HG03135 (cell line): Measurements from ENCODE around the gene PEF1.

Experiments used
- ATAC-seq: cut with Tn5 transposase; IDR thresholded peaks from one replicate; pipeline ENCODE4 v1.9.1; 2021; ENCODE audit warnings: mild to moderate bottlenecking, moderate library complexity; ENCODE audit not compliant: unreplicated experiment

The PEF1 gene

DNA sequence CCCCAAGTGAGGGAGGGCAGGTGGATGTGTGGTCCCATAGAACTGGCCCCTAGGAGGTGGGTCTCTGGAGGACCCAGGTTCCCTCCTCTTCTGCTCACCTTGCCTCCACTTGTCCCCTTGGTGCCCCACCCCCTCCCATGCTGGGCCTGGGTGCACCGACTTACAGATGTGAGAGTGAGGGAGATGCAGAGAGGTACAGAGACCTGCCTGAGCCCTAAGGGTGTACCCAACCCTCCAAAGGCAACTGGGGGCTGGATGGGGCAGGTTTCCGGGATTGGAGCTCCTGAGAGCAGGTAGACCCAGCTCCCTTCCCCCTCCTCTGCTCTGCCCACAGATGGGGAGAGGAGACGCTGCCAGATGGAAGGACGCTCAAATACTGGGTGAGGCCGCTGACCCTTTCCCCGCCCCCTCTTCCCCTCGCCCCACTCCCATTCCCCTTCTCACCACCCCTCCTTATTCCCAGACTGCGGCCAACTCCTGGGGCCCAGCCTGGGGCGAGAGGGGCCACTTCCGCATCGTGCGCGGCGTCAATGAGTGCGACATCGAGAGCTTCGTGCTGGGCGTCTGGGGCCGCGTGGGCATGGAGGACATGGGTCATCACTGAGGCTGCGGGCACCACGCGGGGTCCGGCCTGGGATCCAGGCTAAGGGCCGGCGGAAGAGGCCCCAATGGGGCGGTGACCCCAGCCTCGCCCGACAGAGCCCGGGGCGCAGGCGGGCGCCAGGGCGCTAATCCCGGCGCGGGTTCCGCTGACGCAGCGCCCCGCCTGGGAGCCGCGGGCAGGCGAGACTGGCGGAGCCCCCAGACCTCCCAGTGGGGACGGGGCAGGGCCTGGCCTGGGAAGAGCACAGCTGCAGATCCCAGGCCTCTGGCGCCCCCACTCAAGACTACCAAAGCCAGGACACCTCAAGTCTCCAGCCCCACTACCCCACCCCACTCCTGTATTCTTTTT is 58.0 kb downstream of the PEF1 start:
- no peak for ATAC-seq

DNA sequence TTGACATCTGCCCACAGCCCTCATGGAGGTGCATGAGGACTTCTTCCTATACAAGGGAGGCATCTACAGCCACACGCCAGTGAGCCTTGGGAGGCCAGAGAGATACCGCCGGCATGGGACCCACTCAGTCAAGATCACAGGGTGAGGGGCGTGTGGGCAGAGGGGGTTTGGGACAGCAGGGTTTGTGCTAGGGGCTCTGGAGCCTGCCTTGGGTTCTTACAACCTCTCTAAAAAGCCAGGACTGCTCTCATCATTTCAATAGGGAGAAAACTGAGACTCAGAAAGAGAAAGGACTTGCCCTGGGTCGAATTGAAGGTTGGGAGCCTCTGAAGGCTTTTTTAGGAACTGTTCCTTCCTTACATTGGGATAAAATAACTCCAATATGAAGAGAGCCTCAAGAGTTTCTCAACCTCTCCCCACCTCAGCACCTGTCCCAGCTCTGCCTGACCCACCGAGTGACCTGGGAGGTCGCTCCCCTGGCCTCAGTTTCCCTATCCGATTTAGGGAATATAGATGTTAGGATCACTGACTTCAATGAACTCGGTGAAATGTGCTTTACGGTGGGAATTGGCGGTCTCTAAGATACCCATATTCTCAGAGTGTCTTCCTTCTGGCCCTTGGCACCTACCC is 58.8 kb downstream of the PEF1 start:
- ATAC-seq, result no peak

DNA sequence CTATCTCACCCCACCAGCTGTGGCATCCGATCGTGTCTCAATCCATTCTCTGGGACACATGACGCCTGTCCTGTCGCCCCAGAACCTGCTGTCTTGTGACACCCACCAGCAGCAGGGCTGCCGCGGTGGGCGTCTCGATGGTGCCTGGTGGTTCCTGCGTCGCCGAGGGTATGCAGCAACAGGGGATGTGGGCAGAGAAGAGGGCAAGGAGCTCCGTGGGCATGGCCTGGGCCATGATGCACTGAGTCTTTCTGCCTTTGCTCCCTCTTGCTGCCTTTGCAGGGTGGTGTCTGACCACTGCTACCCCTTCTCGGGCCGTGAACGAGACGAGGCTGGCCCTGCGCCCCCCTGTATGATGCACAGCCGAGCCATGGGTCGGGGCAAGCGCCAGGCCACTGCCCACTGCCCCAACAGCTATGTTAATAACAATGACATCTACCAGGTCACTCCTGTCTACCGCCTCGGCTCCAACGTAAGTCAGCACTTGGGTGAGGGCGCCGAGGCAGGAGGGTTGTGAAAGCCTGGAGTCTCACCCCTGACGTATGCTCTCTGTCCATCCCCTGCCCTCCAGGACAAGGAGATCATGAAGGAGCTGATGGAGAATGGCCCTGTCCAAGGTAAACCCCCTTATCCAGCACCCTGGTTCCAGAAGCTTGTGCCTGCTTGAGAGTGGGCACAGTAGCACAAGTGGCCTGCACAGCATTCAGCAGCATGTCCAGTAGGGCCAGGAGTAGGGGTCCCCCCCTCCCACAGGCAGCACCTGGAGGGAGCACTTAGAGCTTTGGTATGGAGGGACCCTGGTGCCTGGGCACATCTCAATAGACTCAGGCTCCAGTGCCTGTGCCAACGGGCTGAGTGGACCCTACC is 59.6 kb downstream of the PEF1 start:
- no peak for ATAC-seq

DNA sequence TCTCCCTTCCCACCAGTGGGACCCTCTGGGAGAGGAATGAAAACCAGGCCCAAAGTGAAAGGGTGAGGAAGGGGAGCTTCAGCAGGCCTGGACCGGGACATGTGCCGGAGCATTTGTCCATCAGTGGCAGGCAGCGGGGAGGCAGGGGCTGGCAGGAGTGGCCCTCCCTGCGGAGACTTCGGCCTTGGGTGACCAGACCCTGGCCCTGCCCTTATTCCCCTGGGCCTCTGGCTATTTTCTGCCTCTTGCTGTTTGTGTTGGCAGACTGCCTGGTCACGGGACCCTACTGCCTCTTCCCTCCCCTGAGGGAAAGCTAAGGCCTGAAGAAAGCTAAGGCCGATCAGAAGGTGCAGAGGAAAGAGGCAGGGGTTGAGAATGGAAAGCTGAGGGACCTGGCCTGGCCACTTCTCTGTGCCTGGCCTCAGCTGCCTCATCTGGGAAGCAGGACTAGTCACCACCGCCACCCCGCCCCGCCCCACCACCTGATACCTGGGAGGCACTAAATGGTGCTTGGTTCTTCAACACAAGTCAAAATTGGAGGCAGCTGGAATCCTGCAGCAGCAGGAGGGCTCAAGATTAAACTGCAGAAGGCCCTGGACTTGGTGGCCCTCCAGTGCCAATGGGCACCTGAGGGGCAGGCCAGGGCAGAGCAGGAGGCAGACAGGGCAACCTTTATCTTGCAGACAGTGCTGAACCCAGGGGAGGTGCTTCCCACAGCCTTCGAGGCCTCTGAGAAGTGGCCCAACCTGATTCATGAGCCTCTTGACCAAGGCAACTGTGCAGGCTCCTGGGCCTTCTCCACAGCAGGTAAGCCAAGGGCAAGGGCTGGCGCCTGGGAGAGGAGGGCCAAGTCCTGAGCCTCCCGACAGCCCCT is 60.4 kb downstream of the PEF1 start:
- no peak for ATAC-seq

DNA sequence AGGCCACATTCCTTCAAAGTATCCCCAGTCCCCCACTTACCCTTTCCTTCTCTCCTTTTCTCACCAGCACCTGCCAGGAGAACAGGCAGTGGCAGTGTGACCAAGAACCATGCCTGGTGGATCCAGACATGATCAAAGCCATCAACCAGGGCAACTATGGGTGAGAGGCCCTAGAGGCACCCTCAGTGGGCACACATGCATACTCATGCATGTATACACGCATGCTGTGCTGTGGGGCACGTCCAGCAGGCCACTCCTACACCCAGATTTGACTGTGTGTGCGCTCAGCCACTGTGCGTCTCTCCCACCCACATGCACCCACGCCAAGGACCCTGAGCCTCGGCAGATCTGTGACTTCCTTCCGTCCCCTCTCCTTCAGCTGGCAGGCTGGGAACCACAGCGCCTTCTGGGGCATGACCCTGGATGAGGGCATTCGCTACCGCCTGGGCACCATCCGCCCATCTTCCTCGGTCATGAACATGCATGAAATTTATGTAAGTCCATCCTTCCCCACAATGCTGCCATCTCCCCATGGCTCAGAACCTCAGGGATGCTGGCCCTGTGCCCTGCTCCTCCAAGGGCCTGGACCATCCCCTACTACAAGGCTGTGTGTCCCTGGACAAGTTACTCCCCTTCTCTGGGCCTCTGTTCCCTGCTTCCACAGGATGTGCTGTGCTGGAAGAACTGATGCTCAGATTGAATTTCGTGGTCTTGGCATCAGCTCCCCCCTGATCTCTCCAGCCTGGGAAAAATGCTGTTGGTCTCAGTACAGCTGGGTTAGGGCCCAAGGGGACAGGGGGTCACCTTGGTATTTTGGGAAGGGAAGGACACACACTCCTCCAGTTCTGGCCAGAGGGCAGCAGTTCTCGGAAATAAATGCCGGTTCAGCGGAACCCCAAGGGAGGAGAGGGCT is 61.3 kb downstream of the PEF1 start:
- ATAC-seq, result no peak

DNA sequence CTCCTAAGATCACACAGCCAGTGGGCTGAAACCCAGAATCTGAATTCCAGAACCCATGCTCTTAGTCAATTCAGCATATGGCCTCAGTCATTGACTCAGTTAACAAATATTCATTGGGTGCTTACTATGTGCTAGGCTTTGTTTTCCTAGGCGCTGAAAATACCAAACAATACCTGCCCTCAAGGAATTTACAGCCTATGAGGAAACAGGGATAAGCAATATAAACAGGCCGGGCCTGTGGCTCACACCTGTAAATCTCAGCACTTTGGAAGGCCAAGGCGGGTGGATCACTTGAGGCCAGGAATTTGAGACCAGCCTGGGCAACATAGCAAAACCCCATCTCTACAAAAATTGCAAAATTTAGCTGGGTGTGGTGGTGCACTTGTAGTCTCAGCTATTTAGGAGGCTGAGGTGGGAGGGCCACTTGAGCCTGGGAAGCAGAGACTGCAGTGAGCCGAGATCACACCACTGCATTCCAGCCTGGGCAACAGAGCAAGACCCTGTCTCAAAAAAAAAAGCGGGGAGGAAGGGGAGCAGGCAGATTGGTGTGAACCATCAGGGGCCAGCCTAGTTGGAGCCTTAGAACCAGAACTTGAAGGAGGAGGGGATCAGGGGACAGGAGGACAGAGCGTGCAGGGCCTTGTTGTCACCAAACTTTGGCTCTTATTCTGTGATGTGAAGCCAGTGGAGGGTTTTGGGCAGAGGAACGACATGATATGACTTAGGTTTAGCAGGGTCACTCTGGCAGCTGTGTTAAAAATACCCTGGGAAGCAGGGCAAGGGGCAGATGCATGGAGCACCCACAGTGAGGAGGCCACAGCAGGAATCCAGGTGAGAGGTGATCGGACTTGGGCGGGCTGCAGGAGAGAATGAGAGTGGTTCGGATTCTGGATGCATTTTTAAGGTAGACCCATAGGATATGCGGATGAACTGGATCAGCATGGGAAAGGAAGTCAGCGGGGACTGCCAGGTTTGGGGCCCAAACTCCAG is 62.6 kb downstream of the PEF1 start:
- no peak for ATAC-seq

DNA sequence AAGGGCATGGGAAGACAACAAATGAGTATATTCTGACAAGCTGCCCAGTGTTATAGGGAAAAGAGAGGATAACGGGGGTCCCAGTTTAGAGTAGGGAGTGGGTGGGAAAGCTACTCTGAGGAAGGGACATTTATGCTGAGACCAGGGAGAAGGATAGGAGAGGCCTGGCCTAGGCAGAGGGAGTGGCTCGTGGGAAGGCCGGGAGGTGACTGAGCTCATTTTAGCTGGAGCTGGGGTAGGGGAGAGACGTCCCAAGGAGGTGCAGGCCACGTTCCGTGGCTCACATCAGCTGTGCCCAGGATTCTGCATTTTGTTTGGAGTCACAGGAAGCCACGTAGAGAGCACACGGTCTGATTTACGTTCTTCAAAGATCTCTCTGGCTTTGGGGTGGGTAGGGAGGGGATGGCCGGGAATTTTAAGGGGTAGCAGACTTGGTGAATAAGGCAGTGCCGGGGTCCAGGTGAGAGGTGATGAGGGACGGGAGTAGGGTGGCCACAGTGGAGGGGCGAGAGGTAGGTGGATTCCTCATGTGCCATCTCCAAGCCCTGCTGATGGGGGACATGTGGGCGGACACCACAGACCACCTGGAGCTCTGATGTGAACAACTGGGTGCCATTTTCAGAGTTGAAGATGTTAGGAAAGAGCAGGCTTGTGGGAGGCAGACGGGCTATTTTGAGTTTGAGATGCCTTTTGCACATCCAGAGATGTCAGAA is 63.6 kb downstream of the PEF1 start:
- no peak for ATAC-seq

DNA sequence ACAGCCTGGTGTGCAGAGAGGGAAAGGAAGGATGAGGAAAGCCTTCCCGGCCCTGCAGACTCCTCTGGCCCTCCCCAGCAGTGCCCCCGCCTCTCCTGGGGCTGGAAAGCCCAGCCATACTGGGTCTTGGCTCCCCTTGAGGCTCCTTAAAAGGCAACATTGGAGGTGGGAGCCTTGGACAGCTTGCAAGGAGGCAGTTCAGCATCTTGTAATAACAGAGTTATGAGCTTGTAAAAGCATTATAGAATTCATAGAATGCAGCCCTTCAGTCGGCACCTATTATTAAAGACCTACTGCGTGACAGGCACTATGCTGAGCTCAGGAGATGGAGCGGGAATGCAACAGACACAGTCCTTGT is 64.2 kb downstream of the PEF1 start:
- ATAC-seq, result no peak
